Panc1 (cell line): ENCODE measurements around the gene SEPTIN1. TPM values are rescaled to one million over a fixed set of nuclear protein-coding genes. Genes with fewer than 3 reads are reported as not detected.

Source experiments
- ATAC-seq: fragments of 200-7000 bp; cut with Tn5 transposase; 2 replicates; pipeline ENCODE4 v1.9.1; 2020; ENCODE audit warnings: mild to moderate bottlenecking, moderate library complexity
- BruUV-seq: library from RNA; stranded (reverse); fragments of 400-500 nt; replicated peaks from 2 replicates; lab custom pipeline; 2021; lab: Mats Ljungman, UMichigan
- CTCF ChIA-PET: fragments of 300-600 bp; sonication (Branson Sonifier 250); formaldehyde crosslinking; loops from one replicate; lab custom pipeline; 2022; ENCODE audit warnings: antibody characterized with exemption; lab: Charles Lee
- POLR2A ChIA-PET: fragments of 300-600 bp; sonication (Branson Sonifier 250); formaldehyde crosslinking; loops from one replicate; lab custom pipeline; 2022; ENCODE audit warnings: antibody characterized with exemption; lab: Charles Lee
- DNase-seq: peaks from one replicate; pipeline ENCODE4 v3.0.0-alpha.2; 2010; ENCODE audit warnings: low read depth, low spot score
- H3K27ac ChIP-seq: 2 replicates; pipeline ENCODE4 v1.5.1; 2011; ENCODE audit warnings: mild to moderate bottlenecking, low read length, inconsistent platforms
- H3K27me3 ChIP-seq: fragments of 200-500 bp; sonication (Bioruptor generic); 2 replicates; pipeline ENCODE4 v1.6.0; 2014; ENCODE audit warnings: low read length, inconsistent platforms; ENCODE audit not compliant: control insufficient read depth, insufficient read depth
- H3K36me3 ChIP-seq: fragments of 200-500 bp; sonication (Bioruptor generic); 2 replicates; pipeline ENCODE4 v1.5.1; 2014; ENCODE audit warnings: inconsistent platforms, mild to moderate bottlenecking, low read length, moderate library complexity; ENCODE audit not compliant: control insufficient read depth, insufficient read depth
- H3K4me1 ChIP-seq: 2 replicates; pipeline ENCODE4 v1.5.1; 2011; ENCODE audit warnings: inconsistent platforms, mild to moderate bottlenecking, low read length, moderate library complexity; ENCODE audit not compliant: control insufficient read depth, insufficient read depth
- H3K4me3 ChIP-seq, 2 experiments: 2 replicates each; pipeline ENCODE4 v1.5.1; 2011 to 2012; ENCODE audit warnings: low read depth in 2 of 2, low read length in 2 of 2, mild to moderate bottlenecking in 2 of 2, inconsistent platforms in 1 of 2, moderate library complexity in 1 of 2
- H3K9me3 ChIP-seq: fragments of 200-500 bp; sonication (Bioruptor generic); 2 replicates; pipeline ENCODE4 v1.5.1; 2014; ENCODE audit warnings: low read depth, mild to moderate bottlenecking, inconsistent platforms, low read length, moderate library complexity; ENCODE audit not compliant: control insufficient read depth, insufficient read depth
- CTCF ChIP-seq: fragments of 450-650 bp; IDR thresholded peaks from 2 replicates; pipeline ENCODE4 v1.5.1; 2017; ENCODE audit warnings: mild to moderate bottlenecking
- POLR2AphosphoS5 ChIP-seq: IDR thresholded peaks from 2 replicates; pipeline ENCODE4 v1.6.1; 2012; ENCODE audit warnings: mild to moderate bottlenecking, low read depth, low read length, moderate library complexity
- REST ChIP-seq, 2 experiments: IDR thresholded peaks; 2 replicates each; pipeline ENCODE4 v1.6.1; 2011 to 2012; ENCODE audit warnings: low read depth in 2 of 2, control low read depth in 1 of 2, low read length in 1 of 2, mild to moderate bottlenecking in 1 of 2, moderate library complexity in 1 of 2; ENCODE audit not compliant: insufficient read depth in 1 of 2
- SIN3A ChIP-seq: IDR thresholded peaks from 2 replicates; pipeline ENCODE4 v1.6.1; 2012; ENCODE audit warnings: low read depth, mild to moderate bottlenecking, low read length, moderate library complexity, borderline replicate concordance; ENCODE audit not compliant: insufficient read depth
- TCF7L2 ChIP-seq: IDR thresholded peaks from 2 replicates; pipeline ENCODE4 v1.6.1; 2011; ENCODE audit warnings: mild to moderate bottlenecking, low read depth, low read length, inconsistent platforms
- in situ Hi-C: cut with HindIII; loops from 2 replicates; pipeline ENCODE4 v1.10.0; 2016; ENCODE audit warnings: low sequenced_read_pairs, low pct_unique_long_range_greater_than_20kb
- intact Hi-C: fragments of 100-400 bp; cut with micrococcal nuclease; formaldehyde crosslinking; loops from one replicate; pipeline ENCODE4 v1.10.0; 2022; ENCODE audit not compliant: unreplicated experiment
- total RNA-seq: library from RNA; stranded (reverse); gene quantifications from one replicate; pipeline ENCODE4 v1.2.1, GENCODE V29; 2021; ENCODE audit not compliant: unreplicated experiment

Gene SEPTIN1
- total RNA-seq, 1 experiment from 2014 or later = 1.7 TPM

- peak overlapping the region; percentile 46; the same call in 1 of the 2 replicates for H3K27ac ChIP-seq
- intact Hi-C loops = no loop called here
- H3K4me3 ChIP-seq = peak overlapping the region; percentile 89 to 96
- peaks cover 7% of the 10 kb centered on the region for H3K4me1 ChIP-seq
- DNase-seq = no peak
- POLR2A ChIA-PET = no interaction called here
- CTCF ChIA-PET = interaction anchor here (0.6 kb wide), 1 partner anchor 266 kb away, joined by 5 read pairs; the partner anchor contains the start of gene GDPD3
- BruUV-seq = no TSS peak
- H3K36me3 ChIP-seq = no peaks in the 10 kb centered on the region; the same call in 1 of the 2 replicates
- in situ Hi-C loops = no loop called here
- H3K27me3 ChIP-seq = no peaks in the 10 kb centered on the region
- no peak for ATAC-seq
- TF ChIP-seq SIN3A (no peak), TCF7L2 (no peak), REST (IDR thresholded peaks at IDR 0.05; ENCODE audit: insufficient read depth in 1 of 2, low read depth in 2 of 2, low read length in 1 of 2) (no peak), POLR2AphosphoS5 (no peak), CTCF (no peak)
- H3K9me3 ChIP-seq = no peaks in the 10 kb centered on the region
These were observed 3.1 kb downstream of the SEPTIN1 start for GRCh38 chr16:30379158-30379783.

- intact Hi-C loops (no loop called here), in situ Hi-C loops (no loop called here)
- TF ChIP-seq TCF7L2 (no peak), SIN3A (0 out of 2 replicates have a peak, but pooled peaks have one; percentile 37), POLR2AphosphoS5 (peak; percentile 59; the same call in 1 of the 2 replicates), CTCF (no peak), REST (IDR thresholded peaks at IDR 0.05; ENCODE audit: insufficient read depth in 1 of 2, low read depth in 2 of 2, low read length in 1 of 2) (0 out of 4 replicates have a peak, but pooled peaks of 1 of the 2 experiments have one; percentile 34)
- ChIA-PET POLR2A (interaction anchor here (0.6 to 0.7 kb wide), 5 partner anchors 9 to 1335 kb away, joined by 3 to 10 read pairs (median 5); a partner anchor contains a TSS), CTCF (interaction anchor here (0.6 to 0.8 kb wide), 3 partner anchors 29 to 265 kb away, joined by 4 to 5 read pairs (median 4); partner anchors contain the start of gene GDPD3)
- H3K4me3 ChIP-seq = peak overlapping the region; percentile 89 to 96
- no TSS peak for BruUV-seq
- peak overlapping the region; percentile 90 for H3K27ac ChIP-seq
- H3K4me1 ChIP-seq = peaks cover 7% of the 10 kb centered on the region
- no peaks in the 10 kb centered on the region for H3K9me3 ChIP-seq
- ATAC-seq (peak; percentile 96), DNase-seq (no peak)
- no peaks in the 10 kb centered on the region; the same call in 1 of the 2 replicates for H3K36me3 ChIP-seq
- H3K27me3 ChIP-seq = no peaks in the 10 kb centered on the region
These were observed 3.9 kb downstream of the SEPTIN1 start for GRCh38 chr16:30378236-30379157.
